DOHH2 (cell line): ENCODE measurements around the gene RASGRP3.

Source experiments
- H3F3A ChIP-seq: fragments of 200-600 bp; sonication (generic), shearing (Covaris generic); 2 replicates; pipeline ENCODE4 v1.6.0; 2016; ENCODE audit warnings: antibody characterized with exemption, mild to moderate bottlenecking; ENCODE audit not compliant: control insufficient read depth, insufficient read depth
- H3K27ac ChIP-seq: fragments of 200-600 bp; sonication (generic); 2 replicates; pipeline ENCODE4 v1.5.1; 2014; ENCODE audit warnings: low read depth, mild to moderate bottlenecking, low read length, moderate library complexity
- H3K27me3 ChIP-seq: fragments of 200-600 bp; sonication (generic); 2 replicates; pipeline ENCODE4 v1.6.1; 2014; ENCODE audit warnings: mild to moderate bottlenecking, low read length, mixed read lengths; ENCODE audit not compliant: control insufficient read depth
- H3K36me3 ChIP-seq: fragments of 200-600 bp; sonication (generic); 2 replicates; pipeline ENCODE4 v1.6.1; 2014; ENCODE audit warnings: mild to moderate bottlenecking, low read length, moderate library complexity, mixed read lengths; ENCODE audit not compliant: control insufficient read depth
- H3K4me1 ChIP-seq: fragments of 200-600 bp; sonication (generic); 2 replicates; pipeline ENCODE4 v1.6.1; 2014; ENCODE audit warnings: mild to moderate bottlenecking, low read length, mixed read lengths; ENCODE audit not compliant: control insufficient read depth
- H3K4me2 ChIP-seq: fragments of 200-600 bp; sonication (generic); 2 replicates; pipeline ENCODE4 v1.6.0; 2014; ENCODE audit warnings: mild to moderate bottlenecking, low read length, moderate library complexity
- H3K4me3 ChIP-seq: fragments of 200-600 bp; sonication (generic); 2 replicates; pipeline ENCODE4 v1.5.1; 2014; ENCODE audit warnings: mild to moderate bottlenecking, low read length, mixed read lengths
- H3K79me2 ChIP-seq: fragments of 200-600 bp; sonication (generic); 2 replicates; pipeline ENCODE4 v1.6.1; 2014; ENCODE audit warnings: mild to moderate bottlenecking, low read length, mixed read lengths; ENCODE audit not compliant: control insufficient read depth
- H3K9me2 ChIP-seq: fragments of 200-600 bp; sonication (generic); replicated peaks from 2 replicates; pipeline ENCODE4 v1.6.1; 2014; ENCODE audit warnings: mild to moderate bottlenecking, low read length, mixed read lengths; ENCODE audit not compliant: control insufficient read depth
- H3K9me3 ChIP-seq: fragments of 200-600 bp; sonication (generic); 2 replicates; pipeline ENCODE4 v1.6.1; 2014; ENCODE audit warnings: antibody characterized with exemption, low read length, mixed read lengths; ENCODE audit not compliant: control insufficient read depth, insufficient read depth
- H4K20me1 ChIP-seq: fragments of 200-600 bp; sonication (generic); 2 replicates; pipeline ENCODE4 v1.6.0; 2014; ENCODE audit warnings: low read depth, mild to moderate bottlenecking, antibody characterized with exemption, low read length, moderate library complexity; ENCODE audit not compliant: control insufficient read depth, insufficient read depth
- CTCF ChIP-seq: fragments of 200-600 bp; sonication (generic); IDR thresholded peaks from one replicate; pipeline ENCODE4 v1.5.1; 2014; ENCODE audit warnings: antibody characterized with exemption, mild to moderate bottlenecking, low read depth, low read length; ENCODE audit not compliant: poor library complexity, severe bottlenecking
- EZH2phosphoT487 ChIP-seq: fragments of 200-600 bp; sonication (generic); IDR thresholded peaks from 2 replicates; pipeline ENCODE4 v1.6.1; 2017; ENCODE audit warnings: borderline replicate concordance, mild to moderate bottlenecking, antibody characterized with exemption, low read length, moderate library complexity, mixed read lengths

RASGRP3 gene

GRCh38 chr2:33494877-33495641 lies 18.6 kb downstream of the RASGRP3 start:
- H3K36me3 ChIP-seq, result peaks cover 73% of the 10 kb centered on the region
- peaks cover 100% of the 10 kb centered on the region for H3K79me2 ChIP-seq
- H3K27me3 ChIP-seq, result no peaks in the 10 kb centered on the region
- peak overlapping the region; percentile 90 for H3K27ac ChIP-seq
- peak overlapping the region; percentile 57 for H3K4me3 ChIP-seq
- peak overlapping the region; percentile 82 for H3K4me2 ChIP-seq
- H4K20me1 ChIP-seq, result no peaks in the 10 kb centered on the region
- peaks cover 100% of the 10 kb centered on the region for H3K4me1 ChIP-seq
- peaks cover 40% of the 10 kb centered on the region for H3F3A ChIP-seq
- TF ChIP-seq EZH2phosphoT487 (no peak), CTCF (no peak)
- no peaks in the 10 kb centered on the region for H3K9me3 ChIP-seq
- no peaks in the 10 kb centered on the region for H3K9me2 ChIP-seq

GRCh38 chr2:33495683-33496082 lies 19.2 kb downstream of the RASGRP3 start:
- Histone ChIP-seq H3K27me3 (no peaks in the 10 kb centered on the region), H3K9me2 (no peaks in the 10 kb centered on the region), H3K4me1 (peaks cover 100% of the 10 kb centered on the region), H3F3A (peaks cover 38% of the 10 kb centered on the region), H3K36me3 (peaks cover 71% of the 10 kb centered on the region), H4K20me1 (no peaks in the 10 kb centered on the region), H3K9me3 (no peaks in the 10 kb centered on the region), H3K27ac (peak overlapping the region; percentile 90), H3K4me3 (peak overlapping the region; percentile 57), H3K4me2 (peak overlapping the region; percentile 82), H3K79me2 (peaks cover 100% of the 10 kb centered on the region)
- TF ChIP-seq CTCF (no peak), EZH2phosphoT487 (no peak)

GRCh38 chr2:33496150-33496549 lies 19.7 kb downstream of the RASGRP3 start:
- H3F3A ChIP-seq, result peaks cover 38% of the 10 kb centered on the region
- H3K4me3 ChIP-seq, result peak overlapping the region; percentile 57

More at GRCh38 chr2:33496150-33496549, 19.7 kb downstream of the RASGRP3 start:
- H3K27ac ChIP-seq, result peak overlapping the region; percentile 90
- no peaks in the 10 kb centered on the region for H3K9me3 ChIP-seq
- H3K4me1 ChIP-seq, result peaks cover 100% of the 10 kb centered on the region
- peaks cover 71% of the 10 kb centered on the region for H3K36me3 ChIP-seq
- no peaks in the 10 kb centered on the region for H3K9me2 ChIP-seq
- TF ChIP-seq EZH2phosphoT487 (no peak), CTCF (no peak)
- peaks cover 100% of the 10 kb centered on the region for H3K79me2 ChIP-seq
- no peaks in the 10 kb centered on the region for H4K20me1 ChIP-seq
- H3K4me2 ChIP-seq, result peak overlapping the region; percentile 82
- no peaks in the 10 kb centered on the region for H3K27me3 ChIP-seq
